H7 (cell line): Measurements from ENCODE around the gene TSHZ2. TPM values are rescaled to one million over a fixed set of nuclear protein-coding genes. Genes with fewer than 3 reads are reported as not detected.

Source experiments
- DNase-seq: peaks from one replicate; pipeline ENCODE4 v3.0.0; 2012
- H3K27me3 ChIP-seq: 2 replicates; pipeline ENCODE4 v1.6.0; 2011; ENCODE audit warnings: mild to moderate bottlenecking, low read length; ENCODE audit not compliant: control insufficient read depth, insufficient read depth
- H3K36me3 ChIP-seq: replicated peaks from 2 replicates; pipeline ENCODE4 v1.5.1; 2011; ENCODE audit warnings: low read length; ENCODE audit not compliant: control insufficient read depth, insufficient read depth
- H3K4me3 ChIP-seq: 2 replicates; pipeline ENCODE4 v1.5.1; 2011; ENCODE audit warnings: low read depth, mild to moderate bottlenecking, control low read depth, low read length, moderate library complexity; ENCODE audit not compliant: insufficient read depth
- total RNA-seq: library from RNA; depleted of rRNA; stranded (reverse); fragments of >200 nt; shearing (Covaris generic); gene quantifications from 2 replicates; pipeline ENCODE4 v1.2.3, GENCODE V29; 2014

Gene TSHZ2
- total RNA-seq, 1 experiment from 2014 or later, result 0.31 TPM

DNA sequence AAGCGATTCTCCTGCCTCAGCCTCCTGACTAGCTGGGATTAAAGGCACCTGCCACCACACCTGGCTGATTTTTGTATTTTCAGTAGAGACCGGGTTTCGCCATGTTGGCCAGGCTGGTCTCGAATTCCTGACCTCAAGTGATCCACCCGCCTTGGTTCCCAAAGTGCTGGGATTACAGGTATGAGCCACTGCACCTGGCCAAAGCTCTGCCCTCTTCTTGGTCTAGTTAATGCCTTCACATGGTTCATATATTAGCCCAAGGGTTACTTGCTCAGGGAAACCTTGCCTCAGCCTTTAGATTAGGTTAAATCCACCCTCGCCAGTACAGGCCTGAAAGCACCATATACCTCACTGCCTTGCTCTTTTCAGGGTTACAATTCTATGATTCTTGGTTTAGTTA is 26.1 kb downstream of the TSHZ2 start:
- DNase-seq, result no peak
- H3K4me3 ChIP-seq, result no peak overlapping the region
- no peaks in the 10 kb centered on the region for H3K27me3 ChIP-seq
- H3K36me3 ChIP-seq, result no peaks in the 10 kb centered on the region

- Histone ChIP-seq H3K4me3 (no peak overlapping the region), H3K36me3 (no peaks in the 10 kb centered on the region), H3K27me3 (no peaks in the 10 kb centered on the region)
- DNase-seq, result no peak
These were observed 26.9 kb downstream of the TSHZ2 start for GRCh38 chr20:52999040-52999439.

DNA sequence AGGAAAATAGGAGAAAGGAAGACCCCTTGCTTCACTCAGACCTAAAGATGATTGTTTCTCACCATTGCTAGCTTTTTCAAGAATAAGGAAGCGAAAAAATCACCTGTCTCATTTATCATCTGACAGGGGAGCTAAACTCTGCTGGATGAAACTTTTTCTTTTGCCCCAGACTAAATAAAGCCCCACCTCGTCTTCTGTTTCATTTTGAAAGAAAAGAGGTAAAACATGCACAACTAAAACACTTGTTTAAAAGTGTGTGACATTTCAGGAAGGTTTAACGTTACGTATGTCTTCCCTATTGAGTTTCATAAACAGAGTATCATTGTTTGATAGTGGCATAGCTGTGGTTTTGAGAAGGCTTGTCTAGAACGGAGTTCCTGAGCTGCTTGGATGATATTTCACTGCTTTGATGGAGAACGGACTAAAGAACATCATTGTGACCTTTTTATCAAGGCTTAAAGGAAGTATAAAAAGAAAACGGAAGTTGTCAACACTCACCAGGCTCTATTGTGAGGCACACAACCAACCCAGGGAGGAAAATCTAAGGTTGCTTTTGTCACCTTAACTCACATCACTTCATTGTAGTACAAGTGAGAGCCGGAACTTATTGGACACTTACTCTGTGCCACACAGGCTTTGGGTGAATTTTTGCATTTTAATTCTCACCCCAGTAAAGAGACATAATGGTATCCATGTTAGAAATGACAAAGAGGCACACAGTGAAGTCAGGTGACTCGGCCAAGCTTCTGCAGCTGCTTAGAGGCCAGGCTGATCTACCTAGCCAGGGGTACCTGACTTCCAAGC is 29.5 kb downstream of the TSHZ2 start:
- no peak for DNase-seq
- H3K36me3 ChIP-seq, result no peaks in the 10 kb centered on the region
- no peaks in the 10 kb centered on the region for H3K27me3 ChIP-seq
- no peak overlapping the region for H3K4me3 ChIP-seq

DNA sequence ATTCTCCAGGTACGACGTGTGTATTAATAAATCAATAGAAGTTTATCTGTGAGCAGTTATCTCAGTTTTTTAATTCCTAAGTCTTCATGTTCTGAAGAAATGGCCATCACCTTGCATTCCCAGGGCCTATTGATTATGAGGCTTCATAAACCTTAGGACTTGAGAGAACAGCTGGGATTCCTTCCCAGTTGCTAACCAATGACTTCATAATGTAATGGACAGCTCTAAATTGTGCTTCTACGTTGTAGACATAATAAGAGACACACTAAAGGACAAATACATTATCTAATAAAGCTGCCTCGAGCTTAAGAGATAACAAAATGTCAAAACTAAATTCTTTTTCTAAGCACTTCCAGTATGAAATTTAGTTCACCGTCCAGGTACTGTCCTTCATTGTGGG is 30.6 kb downstream of the TSHZ2 start:
- DNase-seq, result no peak
- H3K27me3 ChIP-seq, result no peaks in the 10 kb centered on the region
- no peak overlapping the region for H3K4me3 ChIP-seq
- H3K36me3 ChIP-seq, result no peaks in the 10 kb centered on the region

DNA sequence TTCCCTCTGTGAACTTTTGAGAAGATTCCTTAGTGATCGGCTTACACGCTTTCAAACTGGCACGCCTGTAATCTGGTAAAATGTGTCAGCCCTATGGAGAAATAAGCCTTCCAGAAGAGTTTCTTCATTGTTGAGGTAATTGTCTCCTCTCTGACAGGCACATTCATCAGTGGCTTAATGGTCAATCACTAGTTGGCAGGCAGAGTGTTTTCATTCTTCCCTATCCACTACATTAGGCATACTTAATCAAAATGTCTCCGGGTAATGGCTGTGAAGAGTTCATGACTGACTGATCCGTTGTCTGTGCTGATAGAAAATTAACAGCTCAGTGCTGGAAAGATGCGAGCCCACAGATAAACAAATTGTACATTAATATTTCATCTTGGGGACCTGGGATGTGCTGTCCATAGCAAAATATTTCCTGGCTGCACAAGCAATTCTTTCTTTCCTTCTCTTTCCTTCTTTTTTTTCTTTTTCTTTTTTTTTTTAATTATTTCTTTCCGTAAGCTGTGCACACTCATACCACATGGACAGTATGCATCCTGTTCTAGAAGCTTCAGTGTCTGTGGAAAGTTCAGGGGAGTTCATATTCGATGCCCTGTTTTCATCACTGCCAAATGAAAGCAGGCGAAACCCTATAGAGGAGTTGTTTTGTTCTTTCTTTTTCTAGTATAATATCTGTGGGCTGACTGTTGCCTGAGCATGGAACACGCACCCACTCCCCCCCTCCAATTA is 31.4 kb downstream of the TSHZ2 start:
- DNase-seq, result no peak
- no peaks in the 10 kb centered on the region for H3K36me3 ChIP-seq
- H3K27me3 ChIP-seq, result no peaks in the 10 kb centered on the region

GRCh38 chr20:53004267-53004813 is 32.2 kb downstream of the TSHZ2 start:
- H3K36me3 ChIP-seq, result no peaks in the 10 kb centered on the region
- H3K27me3 ChIP-seq, result no peaks in the 10 kb centered on the region
- DNase-seq, result no peak
- H3K4me3 ChIP-seq, result no peak overlapping the region

More for the DNA sequence above, 31.4 kb downstream of the TSHZ2 start:
- H3K4me3 ChIP-seq, result no peak overlapping the region

DNA sequence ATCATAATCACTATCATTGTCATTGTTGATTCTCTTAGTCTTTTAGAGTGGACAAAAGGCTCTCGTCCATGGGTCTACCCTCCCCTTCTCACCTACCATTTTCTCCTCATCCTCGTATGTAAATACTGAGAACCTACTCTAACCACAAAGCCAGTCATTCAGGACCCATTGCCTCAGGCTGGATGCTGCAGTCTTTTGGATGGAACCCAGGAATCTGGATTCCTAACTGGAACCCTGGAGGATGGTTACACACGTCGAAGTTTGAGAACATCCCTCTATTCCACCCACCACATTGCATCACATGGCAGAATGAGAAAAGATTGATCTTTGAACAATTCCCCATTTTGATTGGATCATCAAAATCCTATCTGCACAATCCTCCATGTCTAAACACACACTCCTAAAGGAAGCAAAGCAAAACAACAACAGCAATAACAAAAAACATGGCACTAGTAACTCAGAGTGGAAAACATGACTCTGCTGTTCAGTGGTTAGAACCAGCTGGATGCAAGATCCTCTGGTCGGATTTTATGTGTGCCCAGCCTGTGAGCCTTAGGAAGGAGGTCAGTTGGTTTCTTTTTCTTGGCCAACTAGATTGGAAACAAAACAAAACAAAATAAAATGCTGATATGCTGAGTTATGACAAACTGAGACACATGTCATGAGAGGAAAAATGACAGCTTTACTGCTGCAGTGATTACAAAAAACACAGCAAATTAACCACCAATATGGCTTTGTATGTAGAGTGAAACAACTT is 38.0 kb downstream of the TSHZ2 start:
- no peak for DNase-seq
- Histone ChIP-seq H3K36me3 (no peaks in the 10 kb centered on the region), H3K4me3 (no peak overlapping the region), H3K27me3 (no peaks in the 10 kb centered on the region)

GRCh38 chr20:53011640-53012039 is 39.5 kb downstream of the TSHZ2 start:
- Histone ChIP-seq H3K4me3 (no peak overlapping the region), H3K36me3 (no peaks in the 10 kb centered on the region), H3K27me3 (no peaks in the 10 kb centered on the region)
- no peak for DNase-seq

GRCh38 chr20:53013183-53013582 is 41.0 kb downstream of the TSHZ2 start:
- DNase-seq, result no peak
- no peaks in the 10 kb centered on the region for H3K36me3 ChIP-seq
- no peaks in the 10 kb centered on the region for H3K27me3 ChIP-seq
- H3K4me3 ChIP-seq, result no peak overlapping the region

- DNase-seq, result no peak
- H3K4me3 ChIP-seq, result no peak overlapping the region
- no peaks in the 10 kb centered on the region for H3K27me3 ChIP-seq
- no peaks in the 10 kb centered on the region for H3K36me3 ChIP-seq
These were observed 41.7 kb downstream of the TSHZ2 start for GRCh38 chr20:53013847-53014246.

GRCh38 chr20:53016071-53016470 is 43.9 kb downstream of the TSHZ2 start:
- Histone ChIP-seq H3K4me3 (no peak overlapping the region), H3K27me3 (no peaks in the 10 kb centered on the region), H3K36me3 (no peaks in the 10 kb centered on the region)
- DNase-seq, result no peak

DNA sequence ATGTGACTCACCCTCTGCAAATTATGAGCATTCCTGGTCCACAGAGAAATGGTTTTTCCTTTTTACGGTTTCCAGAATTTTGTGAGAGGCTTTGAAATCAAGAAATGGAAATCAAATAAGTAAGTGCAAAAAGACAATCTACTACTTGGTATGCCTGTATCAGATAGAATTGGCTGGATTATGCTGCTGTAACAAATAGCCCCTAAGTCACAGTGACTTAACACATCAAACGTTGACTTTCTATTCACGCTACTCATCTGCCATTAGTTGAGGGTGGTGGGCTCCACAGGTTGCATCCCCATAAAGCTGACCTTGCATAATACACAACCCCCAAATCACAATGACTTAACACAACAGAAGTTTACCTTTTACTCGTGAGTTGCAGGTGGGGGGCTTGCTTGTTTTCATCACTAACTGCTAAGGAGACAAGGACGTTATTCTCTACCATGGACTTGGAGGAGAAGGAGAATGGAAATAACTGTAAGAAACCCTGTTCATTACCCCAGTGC is 44.4 kb downstream of the TSHZ2 start:
- Histone ChIP-seq H3K27me3 (no peaks in the 10 kb centered on the region), H3K36me3 (no peaks in the 10 kb centered on the region), H3K4me3 (no peak overlapping the region)
- DNase-seq, result no peak

GRCh38 chr20:53017206-53017605 is 45.0 kb downstream of the TSHZ2 start:
- no peaks in the 10 kb centered on the region for H3K27me3 ChIP-seq
- H3K4me3 ChIP-seq, result no peak overlapping the region
- H3K36me3 ChIP-seq, result no peaks in the 10 kb centered on the region
- DNase-seq, result no peak

DNA sequence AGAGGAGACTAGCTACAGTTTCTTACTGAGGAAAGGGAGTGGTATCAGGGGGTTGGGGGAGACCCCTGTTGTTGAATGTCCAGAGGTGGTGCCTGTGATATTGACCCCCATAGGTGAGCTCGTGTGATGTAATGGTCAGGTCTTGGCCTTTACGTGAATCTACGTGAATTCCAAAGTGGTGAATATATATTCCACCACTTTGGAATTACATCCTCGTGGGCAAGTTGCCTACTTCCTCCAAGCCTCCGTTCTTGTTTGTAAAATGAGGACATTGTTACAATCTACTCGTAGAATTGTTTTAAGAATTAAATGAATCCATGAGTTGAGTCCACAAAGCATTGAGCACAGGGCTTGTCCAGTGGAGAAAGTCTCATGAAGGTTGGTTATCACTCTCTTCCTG is 47.3 kb downstream of the TSHZ2 start:
- no peak for DNase-seq
- Histone ChIP-seq H3K4me3 (no peak overlapping the region), H3K27me3 (no peaks in the 10 kb centered on the region), H3K36me3 (no peaks in the 10 kb centered on the region)
